ENCODE measurements around the gene COL5A1. TPM values are rescaled to one million over a fixed set of nuclear protein-coding genes. Genes with fewer than 3 reads are reported as not detected.

Gene COL5A1
- total RNA-seq, 4 donors from 2014 or later, result 4.9 to 97.4 (median 11.9) TPM

- no peak for TF ChIP-seq POLR2A (IDR thresholded peaks at IDR 0.05)
- no peak for TF ChIP-seq CTCF (IDR thresholded peaks at IDR 0.05)
- Histone ChIP-seq H3K4me1 (peaks cover 0 to 10% (median 0%) of the 10 kb centered on the region in 4 donors), H3K27ac (no peak overlapping the region), H3K4me3 (no peak overlapping the region), H3K36me3 (peaks cover 0 to 4% (median 0%) of the 10 kb centered on the region in 3 donors), H3K9me3 (no peaks in the 10 kb centered on the region), H3K27me3 (no peaks in the 10 kb centered on the region)
- no peak for DNase-seq
Observed at GRCh38 chr9:134740071-134740470, 98.5 kb downstream of the COL5A1 start.

- Histone ChIP-seq H3K4me3 (no peak overlapping the region), H3K9me3 (no peaks in the 10 kb centered on the region), H3K27me3 (no peaks in the 10 kb centered on the region), H3K27ac (no peak overlapping the region), H3K4me1 (no peaks in the 10 kb centered on the region), H3K36me3 (peaks cover 0 to 4% (median 0%) of the 10 kb centered on the region in 3 donors)
- TF ChIP-seq CTCF (IDR thresholded peaks at IDR 0.05) (no peak), POLR2A (IDR thresholded peaks at IDR 0.05) (no peak)
- no peak for DNase-seq
Observed at GRCh38 chr9:134741846-134742245, 100.2 kb downstream of the COL5A1 start.

GRCh38 chr9:134742822-134743535 is 101.4 kb downstream of the COL5A1 start:
- Histone ChIP-seq H3K27ac (no peak overlapping the region), H3K27me3 (no peaks in the 10 kb centered on the region), H3K9me3 (no peaks in the 10 kb centered on the region), H3K4me1 (no peaks in the 10 kb centered on the region), H3K4me3 (no peak overlapping the region), H3K36me3 (peaks cover 0 to 7% (median 0%) of the 10 kb centered on the region in 3 donors)
- DNase-seq, result no peak
- TF ChIP-seq POLR2A (IDR thresholded peaks at IDR 0.05), result no peak
- TF ChIP-seq CTCF (IDR thresholded peaks at IDR 0.05), result no peak

GRCh38 chr9:134743853-134744252 is 102.2 kb downstream of the COL5A1 start:
- no peak overlapping the region for H3K27ac ChIP-seq
- no peaks in the 10 kb centered on the region for H3K4me1 ChIP-seq
- no peaks in the 10 kb centered on the region for H3K27me3 ChIP-seq
- TF ChIP-seq POLR2A (IDR thresholded peaks at IDR 0.05), result no peak
- no peak for TF ChIP-seq CTCF (IDR thresholded peaks at IDR 0.05)
- no peak for DNase-seq
- H3K36me3 ChIP-seq, result peaks cover 0 to 7% (median 0%) of the 10 kb centered on the region in 3 donors
- no peak overlapping the region for H3K4me3 ChIP-seq
- no peaks in the 10 kb centered on the region for H3K9me3 ChIP-seq

GRCh38 chr9:134744385-134745295 is 103.0 kb downstream of the COL5A1 start:
- no peaks in the 10 kb centered on the region for H3K4me1 ChIP-seq
- no peak overlapping the region for H3K4me3 ChIP-seq
- no peak overlapping the region for H3K27ac ChIP-seq
- no peak for DNase-seq
- TF ChIP-seq CTCF (IDR thresholded peaks at IDR 0.05) (no peak), POLR2A (IDR thresholded peaks at IDR 0.05) (no peak)
- peaks cover 0 to 7% (median 0%) of the 10 kb centered on the region in 3 donors for H3K36me3 ChIP-seq
- H3K9me3 ChIP-seq, result no peaks in the 10 kb centered on the region
- no peaks in the 10 kb centered on the region for H3K27me3 ChIP-seq

Measured in Peyer's patch (tissue), 4 donors.